GM18505 (cell line): ENCODE data around the gene SCMH1.
A peak's percentile ranks its signal among the peaks of the same experiment; 100 is the strongest.
"Not testable (repeated sequence)": the region's sequence is repeated elsewhere in the genome, so short reads cannot be mapped to it uniquely, and the experiment has no call there.

Source experiments
- ATAC-seq: cut with Tn5 transposase; IDR thresholded peaks from one replicate; pipeline ENCODE4 v1.9.1; 2021; ENCODE audit not compliant: unreplicated experiment
- POLR2A ChIP-seq: IDR thresholded peaks from 4 replicates; pipeline ENCODE4 v1.6.1; 2011; ENCODE audit warnings: borderline replicate concordance; ENCODE audit not compliant: insufficient read depth, insufficient read length; ENCODE audit errors: extremely low read depth

Gene SCMH1

GRCh38 chr1:41241354-41241748 lies 755 bp downstream of the SCMH1 start:
- peak; percentile 12 for TF ChIP-seq POLR2A
- peak; percentile 52 for ATAC-seq

- ATAC-seq, result no peak
- TF ChIP-seq POLR2A, result peak; percentile 62
These were observed 1.2 kb downstream of the SCMH1 start for GRCh38 chr1:41240781-41241353.

- ATAC-seq, result no peak
- no peak for TF ChIP-seq POLR2A
These were observed 2.0 kb downstream of the SCMH1 start for GRCh38 chr1:41239988-41240610.

GRCh38 chr1:41238311-41238988 lies 3.7 kb downstream of the SCMH1 start:
- ATAC-seq, result no peak
- no peak for TF ChIP-seq POLR2A

- ATAC-seq, result no peak
- TF ChIP-seq POLR2A, result no peak
These were observed 5.3 kb downstream of the SCMH1 start for GRCh38 chr1:41236781-41237180.

GRCh38 chr1:41235893-41236292 lies 6.2 kb downstream of the SCMH1 start:
- TF ChIP-seq POLR2A, result no peak
- no peak for ATAC-seq

- TF ChIP-seq POLR2A, result no peak
- no peak for ATAC-seq
These were observed 8.4 kb downstream of the SCMH1 start for GRCh38 chr1:41233708-41234107.

- no peak for TF ChIP-seq POLR2A
- ATAC-seq, result no peak
These were observed 9.8 kb downstream of the SCMH1 start for GRCh38 chr1:41232305-41232704.

- TF ChIP-seq POLR2A, result no peak
- ATAC-seq, result no peak
These were observed 11.4 kb downstream of the SCMH1 start for GRCh38 chr1:41230656-41231055.

- not testable (repeated sequence) for ATAC-seq
These were observed 12.9 kb downstream of the SCMH1 start for GRCh38 chr1:41229219-41229618.

GRCh38 chr1:41226815-41227434 lies 15.2 kb downstream of the SCMH1 start:
- no peak for TF ChIP-seq POLR2A
- no peak for ATAC-seq

- ATAC-seq, result no peak
- no peak for TF ChIP-seq POLR2A
These were observed 16.6 kb downstream of the SCMH1 start for GRCh38 chr1:41225495-41225894.

GRCh38 chr1:41222496-41222895 lies 19.6 kb downstream of the SCMH1 start:
- ATAC-seq, result no peak
- TF ChIP-seq POLR2A, result no peak

GRCh38 chr1:41221995-41222394 lies 20.1 kb downstream of the SCMH1 start:
- no peak for TF ChIP-seq POLR2A
- ATAC-seq, result no peak
